ENCODE data around the gene MYMK.

The MYMK gene

GRCh38 chr9:133512253-133513213 is 12.2 kb downstream of the MYMK start:
- Histone ChIP-seq H2AFZ (ENCODE audit: low read depth) (no peak overlapping the region), H3K4me1 (ENCODE audit: low read depth, poor library complexity, severe bottlenecking) (no peaks in the 10 kb centered on the region), H3K79me2 (ENCODE audit: insufficient read depth, low read depth) (no peaks in the 10 kb centered on the region), H3K4me3 (IDR thresholded peaks at IDR 0.05; ENCODE audit: insufficient read depth, low read depth, low read length) (no peak overlapping the region), H3K9ac (no peak overlapping the region), H3K4me2 (no peak overlapping the region), H3K36me3 (ENCODE audit: insufficient read depth) (no peaks in the 10 kb centered on the region), H3K27me3 (ENCODE audit: insufficient read depth, low read depth) (peaks cover 64% of the 10 kb centered on the region), H4K20me1 (ENCODE audit: insufficient read depth) (no peaks in the 10 kb centered on the region), H3K27ac (no peak overlapping the region)
- TF ChIP-seq CTCF (conservative IDR thresholded peaks at IDR 0.05; ENCODE audit: low read depth, low read length), result no peak

GRCh38 chr9:133511607-133512006 is 13.2 kb downstream of the MYMK start:
- no peak overlapping the region for H2AFZ ChIP-seq (ENCODE audit: low read depth)
- no peak overlapping the region for H3K4me3 ChIP-seq (IDR thresholded peaks at IDR 0.05; ENCODE audit: insufficient read depth, low read depth, low read length)
- TF ChIP-seq CTCF (conservative IDR thresholded peaks at IDR 0.05; ENCODE audit: low read depth, low read length), result no peak
- no peaks in the 10 kb centered on the region for H3K36me3 ChIP-seq (ENCODE audit: insufficient read depth)
- H3K4me1 ChIP-seq (ENCODE audit: low read depth, poor library complexity, severe bottlenecking), result no peaks in the 10 kb centered on the region
- H3K4me2 ChIP-seq, result no peak overlapping the region
- peaks cover 65% of the 10 kb centered on the region for H3K27me3 ChIP-seq (ENCODE audit: insufficient read depth, low read depth)
- H3K27ac ChIP-seq, result no peak overlapping the region
- H4K20me1 ChIP-seq (ENCODE audit: insufficient read depth), result no peaks in the 10 kb centered on the region
- H3K79me2 ChIP-seq (ENCODE audit: insufficient read depth, low read depth), result no peaks in the 10 kb centered on the region
- no peak overlapping the region for H3K9ac ChIP-seq

DNA sequence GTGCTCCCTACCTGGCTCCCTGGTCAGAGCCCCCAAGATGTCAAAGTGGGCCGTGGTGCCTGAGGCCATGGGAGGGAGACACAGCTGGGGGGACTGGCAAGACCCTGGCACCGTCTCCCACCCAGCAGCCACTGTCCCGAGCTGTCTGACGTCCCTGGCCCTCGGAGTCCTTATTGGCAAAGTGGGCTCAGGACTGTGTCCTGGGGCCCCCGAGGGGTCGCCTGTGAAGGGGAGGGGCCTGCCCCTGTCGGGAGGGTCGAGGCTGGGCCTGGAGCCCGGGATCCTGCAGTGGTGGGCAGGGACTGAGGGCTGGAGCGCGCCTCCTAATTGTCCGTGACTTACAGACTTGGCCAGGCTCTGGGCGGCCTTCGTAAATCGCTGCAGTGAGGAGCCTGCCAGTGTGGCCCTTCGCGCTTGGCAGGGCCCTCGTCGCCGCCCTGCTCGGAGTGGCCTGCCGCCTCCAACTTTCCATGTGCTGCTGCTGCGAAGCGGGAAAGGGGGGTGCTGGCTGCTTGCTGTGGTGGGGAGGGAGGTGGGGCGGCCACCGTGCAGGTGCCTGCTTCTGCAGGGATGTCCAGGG is 13.7 kb downstream of the MYMK start:
- Histone ChIP-seq H2AFZ (ENCODE audit: low read depth) (no peak overlapping the region), H3K36me3 (ENCODE audit: insufficient read depth) (no peaks in the 10 kb centered on the region), H4K20me1 (ENCODE audit: insufficient read depth) (no peaks in the 10 kb centered on the region), H3K27me3 (ENCODE audit: insufficient read depth, low read depth) (peaks cover 60% of the 10 kb centered on the region), H3K4me2 (no peak overlapping the region), H3K9ac (no peak overlapping the region), H3K79me2 (ENCODE audit: insufficient read depth, low read depth) (no peaks in the 10 kb centered on the region), H3K27ac (no peak overlapping the region), H3K4me1 (ENCODE audit: low read depth, poor library complexity, severe bottlenecking) (no peaks in the 10 kb centered on the region), H3K4me3 (IDR thresholded peaks at IDR 0.05; ENCODE audit: insufficient read depth, low read depth, low read length) (no peak overlapping the region)
- no peak for TF ChIP-seq CTCF (conservative IDR thresholded peaks at IDR 0.05; ENCODE audit: low read depth, low read length)

GRCh38 chr9:133509179-133510083 is 15.3 kb downstream of the MYMK start:
- Histone ChIP-seq H3K27me3 (ENCODE audit: insufficient read depth, low read depth) (peaks cover 61% of the 10 kb centered on the region), H3K27ac (no peak overlapping the region), H3K36me3 (ENCODE audit: insufficient read depth) (no peaks in the 10 kb centered on the region), H4K20me1 (ENCODE audit: insufficient read depth) (no peaks in the 10 kb centered on the region), H3K4me2 (no peak overlapping the region), H3K4me3 (IDR thresholded peaks at IDR 0.05; ENCODE audit: insufficient read depth, low read depth, low read length) (no peak overlapping the region), H2AFZ (ENCODE audit: low read depth) (no peak overlapping the region), H3K9ac (no peak overlapping the region), H3K4me1 (ENCODE audit: low read depth, poor library complexity, severe bottlenecking) (no peaks in the 10 kb centered on the region), H3K79me2 (ENCODE audit: insufficient read depth, low read depth) (no peaks in the 10 kb centered on the region)
- no peak for TF ChIP-seq CTCF (conservative IDR thresholded peaks at IDR 0.05; ENCODE audit: low read depth, low read length)
